Uterus (tissue), 2 donors: ENCODE data around the gene ELOB.

ENCODE experiments used
- POLR2A ChIP-seq, 2 donors: fragments of 450-650 bp; IDR thresholded peaks; one replicate each; pipeline ENCODE4 v1.6.1; 2016; ENCODE audit warnings: antibody characterized with exemption in 2 of 2, mild to moderate bottlenecking in 1 of 2, moderate library complexity in 1 of 2
- TF ChIP-seq, protein P1 (sequence below), 4 experiments: fragments of 200-600 bp in 2 of 4; fragments of 450-650 bp in 2 of 4; sonication (generic) in 2 of 4; IDR thresholded peaks; one replicate each; pipeline ENCODE4 v1.5.1; 2016 to 2019; ENCODE audit warnings: antibody characterized with exemption in 4 of 4, mild to moderate bottlenecking in 2 of 4, moderate library complexity in 1 of 4

DNA sequence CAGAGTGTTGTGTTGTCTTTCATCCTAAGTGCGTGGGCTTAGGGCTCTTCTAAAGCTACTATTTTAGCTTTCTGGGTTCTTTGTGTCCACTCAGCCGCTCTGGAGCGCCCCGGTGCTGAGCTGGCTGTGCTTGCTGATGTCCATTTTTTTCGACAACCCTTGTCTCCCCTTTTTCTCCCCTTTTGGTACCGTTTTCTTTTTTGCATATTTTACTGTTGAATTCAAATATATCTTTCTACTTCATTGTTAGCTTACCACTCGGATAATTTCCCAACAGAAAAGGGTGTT lies 23.4 kb downstream of the ELOB start:
- TF ChIP-seq, protein P1, sequence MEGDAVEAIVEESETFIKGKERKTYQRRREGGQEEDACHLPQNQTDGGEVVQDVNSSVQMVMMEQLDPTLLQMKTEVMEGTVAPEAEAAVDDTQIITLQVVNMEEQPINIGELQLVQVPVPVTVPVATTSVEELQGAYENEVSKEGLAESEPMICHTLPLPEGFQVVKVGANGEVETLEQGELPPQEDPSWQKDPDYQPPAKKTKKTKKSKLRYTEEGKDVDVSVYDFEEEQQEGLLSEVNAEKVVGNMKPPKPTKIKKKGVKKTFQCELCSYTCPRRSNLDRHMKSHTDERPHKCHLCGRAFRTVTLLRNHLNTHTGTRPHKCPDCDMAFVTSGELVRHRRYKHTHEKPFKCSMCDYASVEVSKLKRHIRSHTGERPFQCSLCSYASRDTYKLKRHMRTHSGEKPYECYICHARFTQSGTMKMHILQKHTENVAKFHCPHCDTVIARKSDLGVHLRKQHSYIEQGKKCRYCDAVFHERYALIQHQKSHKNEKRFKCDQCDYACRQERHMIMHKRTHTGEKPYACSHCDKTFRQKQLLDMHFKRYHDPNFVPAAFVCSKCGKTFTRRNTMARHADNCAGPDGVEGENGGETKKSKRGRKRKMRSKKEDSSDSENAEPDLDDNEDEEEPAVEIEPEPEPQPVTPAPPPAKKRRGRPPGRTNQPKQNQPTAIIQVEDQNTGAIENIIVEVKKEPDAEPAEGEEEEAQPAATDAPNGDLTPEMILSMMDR (IDR thresholded peaks at IDR 0.05) = no peak
- TF ChIP-seq POLR2A (IDR thresholded peaks at IDR 0.05) = no peak
